ENCODE results near the gene COPS7A. TPM values are rescaled to one million over a fixed set of nuclear protein-coding genes. Genes with fewer than 3 reads are reported as not detected.
A peak's percentile ranks its signal among the peaks of the same experiment; 100 is the strongest.
"Not testable (repeated sequence)": the region's sequence is repeated elsewhere in the genome, so short reads cannot be mapped to it uniquely, and the experiment has no call there.

Gene COPS7A
- total and polyA plus RNA-seq, 10 donors: 29.6 to 61.9 (median 46.4) TPM

GRCh38 chr12:6708960-6709394 is 14.9 kb upstream of the COPS7A start:
- H3K27ac ChIP-seq: no peak overlapping the region
- peak; percentile 41 for DNase-seq
- intact Hi-C loops (cut with DNase I; ENCODE audit: low total_unique reads): no loop called here

GRCh38 chr12:6716031-6716873 is 7.6 kb upstream of the COPS7A start:
- intact Hi-C loops (cut with DNase I; ENCODE audit: low total_unique reads): not testable (repeated sequence)

More at GRCh38 chr12:6708960-6709394, 14.9 kb upstream of the COPS7A start:
- no peak for TF ChIP-seq POLR2AphosphoS5 (IDR thresholded peaks at IDR 0.05)
- TF ChIP-seq POLR2A (IDR thresholded peaks at IDR 0.05): no peak
- no peak for TF ChIP-seq CTCF (IDR thresholded peaks at IDR 0.05 in 8 of 11, conservative IDR thresholded peaks at IDR 0.05 in 3 of 11)
- no peaks in the 10 kb centered on the region for H3K36me3 ChIP-seq
- peaks cover 0 to 85% (median 36%) of the 10 kb centered on the region in 7 donors for H3K27me3 ChIP-seq (replicated peaks in 1 of 7)
- WGBS, 5 donors: 59 to 77% (median 63%) methylated on average over 14 to 16 of the region's 16 CpGs
- peak overlapping the region in 1 of 8 donors; percentile 15 for H3K4me3 ChIP-seq
- H3K9me3 ChIP-seq: no peaks in the 10 kb centered on the region
- H3K4me1 ChIP-seq: no peaks in the 10 kb centered on the region

GRCh38 chr12:6716874-6717437 is 6.9 kb upstream of the COPS7A start:
- WGBS, 5 donors: 77 to 93% (median 85%) methylated on average over 8 to 9 of the region's 10 CpGs

More at GRCh38 chr12:6716031-6716873, 7.6 kb upstream of the COPS7A start:
- not testable (repeated sequence) for H3K9me3 ChIP-seq, H3K36me3 ChIP-seq, H3K27ac ChIP-seq, H3K4me3 ChIP-seq, DNase-seq, H3K4me1 ChIP-seq
- 89 to 97% (median 92%) methylated on average over 10 to 34 of the region's 41 CpGs for WGBS, 5 donors
- peaks cover 0 to 36% (median 3%) of the 10 kb centered on the region in 7 donors for H3K27me3 ChIP-seq (replicated peaks in 1 of 7)

GRCh38 chr12:6722863-6723262 is 983 bp upstream of the COPS7A start:
- no peaks in the 10 kb centered on the region for H3K9me3 ChIP-seq
- H3K27ac ChIP-seq: peak overlapping the region in 2 of 8 donors; percentile 92 to 95
- no peaks in the 10 kb centered on the region for H3K27me3 ChIP-seq (replicated peaks in 1 of 7)
- DNase-seq: no peak
- 74 to 84% (median 78%) methylated on average over 3 of the region's 3 CpGs for WGBS, 5 donors
- TF ChIP-seq POLR2AphosphoS5 (IDR thresholded peaks at IDR 0.05): no peak
- TF ChIP-seq POLR2A (IDR thresholded peaks at IDR 0.05): no peak
- TF ChIP-seq CTCF (IDR thresholded peaks at IDR 0.05 in 8 of 11, conservative IDR thresholded peaks at IDR 0.05 in 3 of 11): no peak
- H3K4me1 ChIP-seq: peaks cover 7 to 45% (median 15%) of the 10 kb centered on the region in 6 donors
- no peak overlapping the region for H3K4me3 ChIP-seq
- intact Hi-C loops (cut with DNase I; ENCODE audit: low total_unique reads): no loop called here
- H3K36me3 ChIP-seq: peaks cover 0 to 25% (median 6%) of the 10 kb centered on the region in 6 donors

More at GRCh38 chr12:6716874-6717437, 6.9 kb upstream of the COPS7A start:
- H3K9me3 ChIP-seq: no peaks in the 10 kb centered on the region
- no peak overlapping the region for H3K4me3 ChIP-seq
- H3K27ac ChIP-seq: no peak overlapping the region
- no peaks in the 10 kb centered on the region for H3K36me3 ChIP-seq
- H3K4me1 ChIP-seq: no peaks in the 10 kb centered on the region
- TF ChIP-seq POLR2AphosphoS5 (IDR thresholded peaks at IDR 0.05): no peak
- TF ChIP-seq POLR2A (IDR thresholded peaks at IDR 0.05): no peak
- no peak for TF ChIP-seq CTCF (IDR thresholded peaks at IDR 0.05 in 8 of 11, conservative IDR thresholded peaks at IDR 0.05 in 3 of 11)
- intact Hi-C loops (cut with DNase I; ENCODE audit: low total_unique reads): no loop called here
- DNase-seq: no peak
- H3K27me3 ChIP-seq (replicated peaks in 1 of 7): peaks cover 0 to 31% (median 3%) of the 10 kb centered on the region in 7 donors

All from spleen (tissue), 11 donors.